Stimulated activated naive CD4-positive, alpha-beta T cell treated with Interleukin-2 at 50 U/mL for 16 hours (primary cell): ENCODE measurements around the gene HOXD9.

Source experiments
- DNase-seq: peaks from one replicate; lab custom pipeline; 2025; lab: John Stamatoyannopoulos, UW

The HOXD9 gene

GRCh38 chr2:176165370-176166050 is 43.0 kb downstream of the HOXD9 start:
- no peak for DNase-seq

- DNase-seq: no peak
Observed at GRCh38 chr2:176166272-176166671, 43.8 kb downstream of the HOXD9 start.

- DNase-seq: no peak
Observed at GRCh38 chr2:176167398-176167797, 44.9 kb downstream of the HOXD9 start.

- DNase-seq: no peak
Observed at GRCh38 chr2:176169181-176169580, 46.7 kb downstream of the HOXD9 start.

- DNase-seq: no peak
Observed at GRCh38 chr2:176169711-176170110, 47.2 kb downstream of the HOXD9 start.

- DNase-seq: no peak
Observed at GRCh38 chr2:176170602-176171305, 48.2 kb downstream of the HOXD9 start.

- no peak for DNase-seq
Observed at GRCh38 chr2:176171351-176172006, 49.0 kb downstream of the HOXD9 start.

- DNase-seq: no peak
Observed at GRCh38 chr2:176172007-176172894, 49.7 kb downstream of the HOXD9 start.

- DNase-seq: no peak
Observed at GRCh38 chr2:176172895-176173566, 50.5 kb downstream of the HOXD9 start.

GRCh38 chr2:176173567-176174381 is 51.3 kb downstream of the HOXD9 start:
- DNase-seq: no peak

- DNase-seq: no peak
Observed at GRCh38 chr2:176174382-176174823, 51.9 kb downstream of the HOXD9 start.
